AG20443 (cell line): ENCODE results near the gene GOLGA6L24.
"Not testable (repeated sequence)": the region's sequence is repeated elsewhere in the genome, so short reads cannot be mapped to it uniquely, and the experiment has no call there.

ENCODE experiments used
- DNase-seq: peaks from one replicate; pipeline ENCODE4 v3.0.0; 2012; ENCODE audit warnings: low spot score, mixed read lengths

The GOLGA6L24 gene

GRCh38 chr15:28357984-28358383 lies at the start of gene GOLGA6L24:
GOLGA6L24 (minus strand) TSS chr15:28358084; CDS start chr15:28358023, 61 bp downstream.
- not testable (repeated sequence) for DNase-seq

- DNase-seq, result not testable (repeated sequence)
These were observed 45.0 kb upstream of the GOLGA6L24 start for GRCh38 chr15:28402774-28403435.

- DNase-seq, result not testable (repeated sequence)
These were observed 38.1 kb upstream of the GOLGA6L24 start for GRCh38 chr15:28396022-28396421.

- not testable (repeated sequence) for DNase-seq
These were observed 22.2 kb upstream of the GOLGA6L24 start for GRCh38 chr15:28380053-28380452.

GRCh38 chr15:28378364-28378763 lies 20.5 kb upstream of the GOLGA6L24 start, which contains the start of gene GOLGA8F:
GOLGA8F (plus strand) TSS chr15:28378664; CDS start chr15:28378762, 98 bp downstream.
- DNase-seq, result not testable (repeated sequence)

GRCh38 chr15:28365502-28365901 lies 7.6 kb upstream of the GOLGA6L24 start:
- not testable (repeated sequence) for DNase-seq

- DNase-seq, result not testable (repeated sequence)
These were observed 35.7 kb downstream of the GOLGA6L24 start, which contains the start of gene HERC2 for GRCh38 chr15:28322129-28322588. HERC2 (minus strand) TSS chr15:28322179; CDS start chr15:28321433, 746 bp downstream.

GRCh38 chr15:28321358-28322078 lies 36.4 kb downstream of the GOLGA6L24 start:
- DNase-seq, result not testable (repeated sequence)

- not testable (repeated sequence) for DNase-seq
These were observed 38.2 kb downstream of the GOLGA6L24 start for GRCh38 chr15:28319725-28320124.

- DNase-seq, result not testable (repeated sequence)
These were observed 39.1 kb downstream of the GOLGA6L24 start for GRCh38 chr15:28318828-28319227.

- not testable (repeated sequence) for DNase-seq
These were observed 39.8 kb downstream of the GOLGA6L24 start for GRCh38 chr15:28318122-28318521.

- DNase-seq, result not testable (repeated sequence)
These were observed 40.9 kb downstream of the GOLGA6L24 start for GRCh38 chr15:28316958-28317357.

GRCh38 chr15:28310454-28310853 lies 47.4 kb downstream of the GOLGA6L24 start:
- DNase-seq, result not testable (repeated sequence)

- DNase-seq, result not testable (repeated sequence)
These were observed 49.2 kb downstream of the GOLGA6L24 start for GRCh38 chr15:28308718-28309117.
